ENCODE data around the gene ERMP1. TPM values are rescaled to one million over a fixed set of nuclear protein-coding genes. Genes with fewer than 3 reads are reported as not detected.

ERMP1 gene
- polyA plus RNA-seq, 1 donor from 2014 or later: 7.8 TPM

- Histone ChIP-seq H3K4me3 (ENCODE audit: low read length) (no peak overlapping the region), H3F3A (ENCODE audit: insufficient read depth, low read length, poor library complexity, severe bottlenecking) (no peaks in the 10 kb centered on the region), H3K9me2 (ENCODE audit: insufficient read depth, low read length) (no peaks in the 10 kb centered on the region), H3K9me3 (ENCODE audit: low read length) (no peaks in the 10 kb centered on the region), H3K4me2 (ENCODE audit: low read length) (no peak overlapping the region), H3K27me3 (ENCODE audit: insufficient read depth, low read depth, low read length) (no peaks in the 10 kb centered on the region), H2AFZ (ENCODE audit: low read depth, low read length) (no peak overlapping the region), H3K79me2 (replicated peaks; ENCODE audit: insufficient read depth, low read length) (no peaks in the 10 kb centered on the region), H3K9ac (ENCODE audit: low read length) (no peak overlapping the region), H3K36me3 (ENCODE audit: insufficient read depth, low read length) (no peaks in the 10 kb centered on the region), H3K27ac (ENCODE audit: low read length) (no peak overlapping the region), H4K20me1 (ENCODE audit: insufficient read depth) (no peaks in the 10 kb centered on the region)
- TF ChIP-seq POLR2AphosphoS5 (IDR thresholded peaks at IDR 0.05) (no peak), SMC3 (conservative IDR thresholded peaks at IDR 0.05; ENCODE audit: poor library complexity) (no peak), EP300 (conservative IDR thresholded peaks at IDR 0.05; ENCODE audit: poor library complexity, severe bottlenecking) (no peak), EZH2 (IDR thresholded peaks at IDR 0.05; ENCODE audit: borderline replicate concordance, insufficient read depth, low read length, poor library complexity, severe bottlenecking) (no peak), REST (IDR thresholded peaks at IDR 0.05; ENCODE audit: borderline replicate concordance) (no peak), RAD21 (conservative IDR thresholded peaks at IDR 0.05) (no peak), TAF1 (IDR thresholded peaks at IDR 0.05; ENCODE audit: low read depth) (no peak), MXI1 (conservative IDR thresholded peaks at IDR 0.05; ENCODE audit: poor library complexity, severe bottlenecking) (no peak), CTCF (IDR thresholded peaks at IDR 0.05; ENCODE audit: poor library complexity, severe bottlenecking) (no peak)
Observed at GRCh38 chr9:5879419-5880181, 46.7 kb upstream of the ERMP1 start.

- Histone ChIP-seq H4K20me1 (ENCODE audit: insufficient read depth) (no peaks in the 10 kb centered on the region), H3K4me2 (ENCODE audit: low read length) (no peak overlapping the region), H3K9me3 (ENCODE audit: low read length) (no peaks in the 10 kb centered on the region), H3K4me3 (ENCODE audit: low read length) (no peak overlapping the region), H2AFZ (ENCODE audit: low read depth, low read length) (no peak overlapping the region), H3K79me2 (replicated peaks; ENCODE audit: insufficient read depth, low read length) (no peaks in the 10 kb centered on the region), H3F3A (ENCODE audit: insufficient read depth, low read length, poor library complexity, severe bottlenecking) (no peaks in the 10 kb centered on the region), H3K27ac (ENCODE audit: low read length) (no peak overlapping the region), H3K36me3 (ENCODE audit: insufficient read depth, low read length) (no peaks in the 10 kb centered on the region), H3K27me3 (ENCODE audit: insufficient read depth, low read depth, low read length) (no peaks in the 10 kb centered on the region), H3K9ac (ENCODE audit: low read length) (no peak overlapping the region), H3K9me2 (ENCODE audit: insufficient read depth, low read length) (no peaks in the 10 kb centered on the region)
- TF ChIP-seq EP300 (conservative IDR thresholded peaks at IDR 0.05; ENCODE audit: poor library complexity, severe bottlenecking): no peak
- TF ChIP-seq RAD21 (conservative IDR thresholded peaks at IDR 0.05): no peak
- no peak for TF ChIP-seq TAF1 (IDR thresholded peaks at IDR 0.05; ENCODE audit: low read depth)
- TF ChIP-seq REST (IDR thresholded peaks at IDR 0.05; ENCODE audit: borderline replicate concordance): no peak
- no peak for TF ChIP-seq CTCF (IDR thresholded peaks at IDR 0.05; ENCODE audit: poor library complexity, severe bottlenecking)
Observed at GRCh38 chr9:5876711-5877110, 43.8 kb upstream of the ERMP1 start.
